HTERT RPE-1 (cell line): Measurements from ENCODE around the gene RBM28.

Experiments
- in situ Hi-C: fragments of 300-500 bp; cut with MboI; formaldehyde crosslinking; loops from 4 replicates; pipeline ENCODE4 v1.14.3; 2020; ENCODE audit warnings: low sequenced_read_pairs

RBM28 gene

DNA sequence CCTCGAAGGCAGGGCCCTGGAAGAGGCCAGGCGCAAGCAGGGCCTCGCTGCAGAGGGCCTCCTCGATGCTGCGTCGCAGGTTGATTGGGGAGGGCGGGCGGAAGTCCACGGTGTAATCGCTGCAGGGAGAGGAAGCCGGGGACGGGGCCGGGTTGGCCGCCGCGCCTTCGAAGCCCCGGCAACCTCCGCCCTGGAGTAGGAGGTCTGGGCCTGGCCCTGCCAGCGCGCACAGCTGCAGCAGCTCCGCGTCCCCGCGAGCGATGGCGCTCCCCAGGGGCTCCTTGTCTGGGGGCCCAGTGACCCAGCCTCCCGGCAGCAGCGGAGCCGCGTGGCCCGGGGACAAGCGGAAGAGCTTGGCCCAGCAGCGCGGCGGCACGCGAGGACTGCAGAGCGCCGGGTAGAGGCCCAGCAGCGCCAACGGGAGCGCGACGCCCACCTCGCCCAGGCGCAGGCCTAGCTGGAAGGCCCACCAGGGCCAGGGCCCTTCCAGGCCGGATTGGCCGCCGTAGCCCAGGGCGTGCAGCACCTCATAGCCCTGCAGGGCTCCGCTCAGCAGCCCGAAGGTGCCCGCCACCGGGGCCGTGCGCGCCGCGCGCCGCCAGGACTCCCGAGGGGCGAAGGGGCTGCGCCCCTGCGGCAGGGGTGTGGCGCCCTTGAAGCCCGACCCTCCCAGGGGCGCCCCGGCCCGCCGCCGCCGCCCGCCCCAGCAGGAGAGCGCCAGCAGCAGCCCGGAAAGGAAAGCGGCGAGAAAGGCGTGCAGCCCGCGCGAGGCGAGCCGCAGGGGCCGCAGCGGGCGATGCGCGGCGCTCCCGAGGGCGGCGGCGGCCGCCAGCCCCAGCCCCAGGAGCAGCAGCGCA is 7.8 kb upstream of the RBM28 start:
- in situ Hi-C loops, result no loop called here

DNA sequence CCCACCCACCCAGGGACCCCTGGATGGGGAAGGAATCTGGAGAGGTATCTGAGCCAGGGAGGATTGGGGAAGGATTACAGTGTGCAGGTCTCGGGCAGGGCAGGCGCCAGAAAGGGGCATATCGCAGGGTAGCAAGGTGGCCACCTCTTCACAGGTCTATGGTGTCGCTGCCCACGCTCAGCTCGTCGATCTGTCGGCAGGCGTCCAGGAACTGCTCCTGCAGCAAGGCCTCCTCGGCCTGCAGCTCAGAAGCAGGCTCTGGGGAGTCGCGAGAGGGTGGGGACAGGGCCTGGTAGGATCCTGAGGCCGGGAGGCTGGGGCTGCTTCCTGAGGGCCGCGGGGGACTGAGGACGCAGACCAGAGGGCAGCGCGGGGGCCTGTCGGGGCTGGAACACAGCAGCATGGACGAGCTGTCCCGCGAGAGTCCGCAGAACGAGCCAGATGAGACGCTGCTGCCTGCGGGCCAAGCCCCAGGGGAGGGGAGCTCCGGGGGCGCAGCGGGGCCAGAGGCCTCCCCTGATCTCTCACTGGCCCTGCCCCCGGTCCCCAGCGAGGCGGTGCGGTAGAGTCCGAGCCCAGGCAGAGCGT is 7.1 kb upstream of the RBM28 start:
- in situ Hi-C loops, result no loop called here

DNA sequence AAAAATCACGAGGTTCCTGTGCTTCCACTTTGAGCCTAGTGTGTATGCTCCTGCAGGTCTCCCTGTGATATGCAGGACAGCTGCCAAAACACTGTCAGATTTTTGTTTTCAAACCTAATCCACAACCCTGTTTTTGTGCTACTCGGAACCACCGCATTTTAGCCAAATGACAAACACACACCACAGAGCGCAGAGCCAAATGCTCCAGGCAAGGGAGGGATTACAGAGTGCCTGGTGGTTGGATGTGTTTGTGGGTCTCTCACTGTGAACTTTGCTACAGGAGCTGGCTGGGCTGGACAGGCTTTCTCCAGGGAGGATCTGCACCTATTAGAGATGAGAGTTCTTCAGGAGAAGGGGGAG is 5.7 kb upstream of the RBM28 start:
- in situ Hi-C loops, result no loop called here

GRCh38 chr7:128347647-128348097 is 4.0 kb upstream of the RBM28 start:
- in situ Hi-C loops, result no loop called here

- in situ Hi-C loops, result no loop called here
These were observed 695 bp upstream of the RBM28 start for GRCh38 chr7:128344431-128344774.

DNA sequence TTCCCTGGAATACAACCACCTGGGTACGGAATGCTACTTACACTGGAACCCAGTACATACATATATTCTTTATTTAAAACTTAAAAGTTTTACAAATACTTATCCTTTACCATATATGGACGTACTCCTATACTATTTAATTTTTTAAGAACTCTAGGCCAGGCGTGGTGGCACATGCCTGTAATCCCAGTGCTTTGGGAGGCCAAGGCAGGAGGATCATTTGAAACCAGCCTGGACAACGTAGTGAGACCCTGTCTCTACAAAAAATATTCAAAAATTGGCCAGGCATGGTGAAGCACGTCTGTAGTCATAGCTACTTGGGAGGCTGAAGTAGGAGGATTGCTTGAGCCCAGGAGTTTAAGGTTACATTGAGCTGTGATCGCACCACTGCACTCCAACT is 2.0 kb downstream of the RBM28 start:
- in situ Hi-C loops, result no loop called here

GRCh38 chr7:128335730-128336129 is 8.0 kb downstream of the RBM28 start:
- in situ Hi-C loops, result no loop called here

DNA sequence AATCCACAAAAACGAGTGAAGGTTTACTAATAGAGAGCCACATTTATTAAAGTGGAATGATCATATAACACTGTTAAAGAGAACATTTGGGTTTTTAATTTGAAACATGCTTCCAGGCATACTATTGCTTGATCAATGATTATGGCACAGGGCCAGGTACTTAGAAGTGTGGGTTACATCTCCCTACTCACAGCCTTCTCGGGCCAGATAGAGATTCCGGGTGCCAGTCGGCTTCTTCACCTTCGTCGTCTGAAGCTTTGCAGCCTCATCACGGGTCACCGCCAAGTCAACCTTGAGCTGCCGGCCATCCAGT is 19.4 kb downstream of the RBM28 start:
- in situ Hi-C loops, result no loop called here

- in situ Hi-C loops, result no loop called here
These were observed 20.0 kb downstream of the RBM28 start for GRCh38 chr7:128323459-128324367.

GRCh38 chr7:128323040-128323439 is 20.7 kb downstream of the RBM28 start:
- in situ Hi-C loops, result no loop called here

GRCh38 chr7:128322040-128322643 is 21.6 kb downstream of the RBM28 start:
- in situ Hi-C loops, result no loop called here

- in situ Hi-C loops, result no loop called here
These were observed 22.7 kb downstream of the RBM28 start for GRCh38 chr7:128321044-128321422.

DNA sequence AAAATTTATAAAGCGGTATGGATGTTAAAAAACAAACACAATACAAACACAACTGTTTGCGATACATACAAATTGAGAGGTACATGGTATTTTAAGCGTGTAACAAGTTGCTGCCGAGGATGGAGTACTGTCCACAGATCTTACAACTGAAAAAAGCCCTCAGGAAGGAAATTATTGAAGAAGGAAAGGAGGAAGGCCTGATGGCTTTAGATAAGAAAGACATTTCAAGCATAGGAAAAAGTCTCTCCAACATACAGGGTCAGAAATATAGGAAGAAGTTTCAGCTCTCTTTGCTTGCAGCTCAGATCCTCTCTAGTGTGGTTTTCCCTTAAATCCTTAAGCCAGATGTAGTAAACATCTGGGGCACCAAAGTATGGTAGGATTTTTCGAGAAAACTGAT is 25.0 kb downstream of the RBM28 start:
- in situ Hi-C loops, result no loop called here

- in situ Hi-C loops, result no loop called here
These were observed 32.7 kb downstream of the RBM28 start for GRCh38 chr7:128311013-128311412.

GRCh38 chr7:128310499-128310898 is 33.2 kb downstream of the RBM28 start:
- in situ Hi-C loops, result no loop called here

DNA sequence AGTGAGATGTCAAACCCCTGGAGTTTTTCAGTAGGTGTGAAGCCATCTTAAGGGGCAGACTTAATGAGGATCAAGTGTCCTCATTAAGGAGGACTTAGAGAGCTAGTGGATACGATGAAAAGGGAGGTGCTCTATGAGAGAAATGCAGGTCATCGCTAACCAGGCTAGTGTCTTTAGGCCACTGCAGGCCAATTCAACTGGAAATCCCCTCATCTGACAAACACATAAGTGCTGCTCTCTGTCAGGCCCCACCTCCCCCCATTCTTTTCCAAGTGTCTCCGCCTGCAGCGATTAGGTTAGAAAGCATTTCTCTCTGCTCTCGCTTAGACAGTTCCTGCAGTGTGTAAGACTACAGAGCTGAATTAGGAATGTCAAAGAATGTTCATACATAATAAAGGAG is 33.7 kb downstream of the RBM28 start:
- in situ Hi-C loops, result no loop called here

DNA sequence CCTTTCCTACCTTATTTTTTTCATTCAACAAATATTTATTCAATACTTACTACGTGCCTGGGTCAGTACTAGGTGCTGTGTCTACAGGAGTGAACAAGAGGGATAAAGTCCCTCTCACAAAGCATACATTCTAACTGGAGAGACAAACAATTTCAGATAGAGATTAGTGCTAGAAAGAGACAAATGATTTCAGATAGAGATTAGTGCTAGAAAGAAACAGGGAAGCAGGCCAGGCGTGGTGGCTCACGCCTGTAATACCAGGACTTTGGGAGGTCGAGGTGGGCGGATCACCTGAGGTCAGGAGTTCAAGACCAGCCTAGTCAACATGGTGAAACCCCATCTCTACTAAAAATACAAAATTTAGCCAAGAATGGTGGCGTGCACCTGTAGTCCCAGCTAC is 34.6 kb downstream of the RBM28 start:
- in situ Hi-C loops, result no loop called here

DNA sequence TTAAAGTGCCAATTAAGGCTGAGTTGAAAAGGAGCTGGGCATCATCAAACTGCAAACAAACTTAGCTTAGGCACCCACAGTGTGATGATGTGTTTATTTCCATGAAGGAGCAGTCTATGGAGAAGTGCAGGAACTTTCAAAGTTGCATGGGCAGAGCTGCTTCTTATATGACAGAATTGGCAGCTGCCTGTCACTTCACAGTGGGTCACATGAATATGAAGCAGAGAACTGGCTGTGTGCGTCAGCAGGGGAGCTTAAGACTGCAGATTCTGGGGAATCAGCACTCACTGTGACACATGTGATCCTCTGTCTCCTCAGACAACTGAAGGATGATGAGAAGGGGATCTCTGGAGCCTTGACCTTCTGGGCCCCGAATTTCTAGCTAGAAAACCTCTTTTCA is 36.6 kb downstream of the RBM28 start:
- in situ Hi-C loops, result no loop called here

DNA sequence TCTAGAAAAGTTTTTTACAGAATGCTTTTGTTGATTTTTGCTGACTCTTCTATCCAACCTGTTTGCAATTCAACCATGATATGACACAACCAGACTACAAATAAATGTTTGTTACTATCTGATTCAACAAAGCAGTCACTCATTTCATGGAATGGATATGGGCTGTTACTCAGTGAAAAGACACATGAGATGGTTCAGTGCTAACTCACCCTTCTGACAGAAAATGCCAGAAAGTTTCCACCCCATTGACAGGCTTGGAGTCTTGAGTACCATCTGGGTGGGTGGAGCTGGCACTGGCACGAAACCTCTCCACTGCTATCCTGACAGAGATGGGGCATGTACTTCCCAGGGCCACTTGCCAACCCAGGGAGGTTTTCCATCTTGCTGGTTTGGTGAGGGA is 39.5 kb downstream of the RBM28 start:
- in situ Hi-C loops, result no loop called here

- in situ Hi-C loops, result no loop called here
These were observed 40.1 kb downstream of the RBM28 start for GRCh38 chr7:128303643-128304042.

GRCh38 chr7:128303133-128303532 is 40.6 kb downstream of the RBM28 start:
- in situ Hi-C loops, result no loop called here

DNA sequence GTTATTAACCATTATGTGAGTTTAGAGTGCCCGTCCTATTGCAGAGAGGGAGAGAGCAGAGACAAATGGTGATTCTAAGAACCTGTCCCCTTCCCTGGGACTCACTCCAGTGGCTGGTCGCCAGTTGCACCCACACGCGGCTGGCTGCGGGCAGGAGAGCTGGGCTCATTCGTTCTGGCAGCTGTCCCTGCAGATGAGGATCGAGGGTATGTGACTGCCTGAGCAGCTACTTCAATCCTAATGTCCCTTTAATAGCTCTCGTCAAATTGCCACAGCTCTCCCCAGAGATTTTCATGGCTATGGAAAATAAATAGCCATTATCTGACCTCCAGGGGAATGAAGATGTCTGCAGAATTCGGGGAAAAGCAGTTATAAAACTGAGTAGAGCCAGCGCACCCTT is 41.6 kb downstream of the RBM28 start:
- in situ Hi-C loops, result no loop called here
